SK-N-SH (cell line): ENCODE data around the gene CAP2.

Experiments
- CTCF ChIP-seq: fragments of 200-600 bp; sonication (generic); IDR thresholded peaks from 2 replicates; pipeline ENCODE4 v1.6.1; 2017; ENCODE audit warnings: antibody characterized with exemption, mild to moderate bottlenecking, moderate library complexity
- JUND ChIP-seq: IDR thresholded peaks from 2 replicates; pipeline ENCODE4 v1.4.0; 2012
- RFX5 ChIP-seq: IDR thresholded peaks from 2 replicates; pipeline ENCODE4 v1.6.1; 2012; ENCODE audit warnings: mild to moderate bottlenecking, improper control_type of control experiment, low read length
- SIN3A ChIP-seq: IDR thresholded peaks from 2 replicates; pipeline ENCODE4 v1.6.1; 2012; ENCODE audit warnings: low read depth, mild to moderate bottlenecking, low read length, moderate library complexity, borderline replicate concordance
- SMC3 ChIP-seq: IDR thresholded peaks from 2 replicates; pipeline ENCODE4 v1.6.1; 2012; ENCODE audit warnings: low read depth, low read length, improper control_type of control experiment

- TF ChIP-seq CTCF (no peak), JUND (no peak), SMC3 (no peak), RFX5 (no peak), SIN3A (no peak)
Observed at GRCh38 chr6:17417817-17418216, 24.4 kb downstream of the CAP2 start.
